GM13976 (cell line): ENCODE results near the gene CSF1.

Source experiments
- DNase-seq: peaks from one replicate; pipeline ENCODE4 v3.0.0; 2012; ENCODE audit warnings: low spot score
- CTCF ChIP-seq: IDR thresholded peaks from 2 replicates; pipeline ENCODE4 v1.5.1; 2012; ENCODE audit warnings: borderline replicate concordance, mild to moderate bottlenecking; ENCODE audit not compliant: insufficient read depth; ENCODE audit errors: extremely low read depth, missing control alignments, control extremely low read depth
- in situ Hi-C: fragments of 300-500 bp; cut with MboI; formaldehyde crosslinking; loops from one replicate; pipeline ENCODE4 v1.12.0; 2022; ENCODE audit warnings: low sequenced_read_pairs, mixed read lengths, inconsistent platforms; ENCODE audit not compliant: unreplicated experiment

Gene CSF1

DNA sequence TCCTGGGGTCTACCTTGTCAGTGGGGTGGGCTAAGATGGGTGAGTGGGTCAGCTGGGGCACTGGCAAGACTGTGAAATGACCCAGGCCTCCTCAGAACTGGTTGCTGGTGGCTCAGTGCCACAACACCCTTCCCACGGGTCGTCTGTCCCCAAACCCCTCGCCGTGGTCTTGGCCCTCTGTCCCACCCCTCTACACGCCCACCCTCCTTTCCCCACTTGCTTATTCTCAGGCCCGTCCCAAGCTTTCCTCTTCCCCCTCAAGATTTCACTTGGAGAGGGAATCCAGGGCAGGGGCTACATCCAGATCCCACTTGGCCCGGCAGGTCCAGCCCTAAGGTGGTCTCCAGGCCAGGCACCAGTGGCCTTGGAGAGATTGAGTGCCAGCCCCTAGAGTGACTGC, 16.7 kb downstream of the CSF1 start:
- no peak for TF ChIP-seq CTCF
- no peak for DNase-seq
- in situ Hi-C loops, result no loop called here

DNA sequence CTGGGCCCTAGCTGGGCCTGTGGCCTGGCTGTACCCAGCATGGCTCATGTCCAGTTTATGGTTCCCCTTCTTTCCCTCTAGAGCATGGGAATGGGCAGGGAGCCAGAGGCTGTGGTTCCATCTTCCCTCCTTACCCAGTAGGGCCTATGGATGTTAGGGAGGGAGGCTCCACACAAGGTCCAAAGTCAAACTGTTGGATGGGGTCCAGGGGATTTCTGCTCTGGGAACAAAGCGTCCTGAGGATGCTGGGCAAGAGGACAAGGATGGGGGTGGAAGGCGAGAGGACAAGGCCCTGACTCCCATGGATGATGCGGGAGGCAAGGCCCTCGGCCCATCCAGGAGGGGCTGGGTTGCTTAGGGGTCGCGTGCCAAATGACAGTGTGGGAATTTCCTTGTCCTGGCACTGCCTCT, 17.3 kb downstream of the CSF1 start:
- in situ Hi-C loops, result no loop called here
- DNase-seq, result no peak
- TF ChIP-seq CTCF, result no peak

- in situ Hi-C loops, result no loop called here
These were observed 18.0 kb downstream of the CSF1 start for GRCh38 chr1:109928591-109929111.

GRCh38 chr1:109929170-109929569, 18.5 kb downstream of the CSF1 start:
- in situ Hi-C loops, result no loop called here
- no peak for TF ChIP-seq CTCF
- no peak for DNase-seq

More at GRCh38 chr1:109928591-109929111, 18.0 kb downstream of the CSF1 start:
- no peak for DNase-seq
- TF ChIP-seq CTCF, result no peak

- in situ Hi-C loops, result no loop called here
- no peak for DNase-seq
- no peak for TF ChIP-seq CTCF
These were observed 19.1 kb downstream of the CSF1 start for GRCh38 chr1:109929588-109930251.

- DNase-seq, result no peak
- TF ChIP-seq CTCF, result no peak
- in situ Hi-C loops, result no loop called here
These were observed 19.8 kb downstream of the CSF1 start for GRCh38 chr1:109930252-109930993.
